T-helper 9 cell (primary cell): ENCODE data around the gene PDE6A.
"Not testable (repeated sequence)": the region's sequence is repeated elsewhere in the genome, so short reads cannot be mapped to it uniquely, and the experiment has no call there.

Source experiments
- DNase-seq: peaks from one replicate; pipeline ENCODE4 v3.0.0-alpha.2; 2020

Gene PDE6A

GRCh38 chr5:149951138-149951749 is 6.7 kb upstream of the PDE6A start:
- DNase-seq: no peak

DNA sequence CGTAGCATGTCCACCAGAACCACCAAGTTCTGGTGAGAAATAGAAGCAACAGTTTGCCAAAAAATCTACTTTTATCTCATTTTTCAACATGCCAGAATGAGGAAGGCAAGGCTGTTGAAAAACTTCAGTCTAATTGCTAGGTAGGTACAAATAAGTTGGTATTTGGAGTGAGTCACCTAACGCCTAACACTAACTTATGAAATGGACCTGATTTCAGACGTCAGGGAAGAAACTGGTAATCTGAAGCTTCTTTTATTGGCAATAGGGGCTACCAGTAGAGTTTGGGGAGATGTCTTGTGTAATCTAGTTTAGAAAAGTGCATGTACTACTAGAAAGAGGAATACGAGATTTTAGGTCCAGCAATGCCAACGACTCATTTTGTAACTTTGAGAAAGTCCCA is 4.4 kb upstream of the PDE6A start:
- no peak for DNase-seq

DNA sequence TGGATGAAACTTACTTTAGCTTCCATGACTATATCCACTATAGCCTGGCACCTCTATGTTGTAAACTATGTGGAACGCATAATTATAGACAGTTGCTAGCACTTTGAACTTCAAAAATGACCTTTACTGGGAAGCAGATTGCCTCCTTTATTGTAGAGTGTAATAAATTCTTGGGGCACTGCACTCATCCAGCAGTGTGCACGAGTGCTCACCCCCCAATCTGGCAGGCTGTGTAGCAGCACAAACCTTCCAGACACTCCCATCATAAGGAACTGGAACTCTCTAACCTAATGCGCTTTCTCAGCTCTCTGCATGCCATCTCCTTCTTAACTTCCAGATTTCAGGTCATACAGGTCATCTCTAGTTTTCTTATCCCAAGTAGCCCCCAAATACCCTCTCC is 1.5 kb upstream of the PDE6A start:
- DNase-seq: no peak

- DNase-seq: not testable (repeated sequence)
Measured at GRCh38 chr5:149943177-149943949, 1.2 kb downstream of the PDE6A start.

- DNase-seq: not testable (repeated sequence)
Measured at GRCh38 chr5:149942741-149943169, 1.8 kb downstream of the PDE6A start.

DNA sequence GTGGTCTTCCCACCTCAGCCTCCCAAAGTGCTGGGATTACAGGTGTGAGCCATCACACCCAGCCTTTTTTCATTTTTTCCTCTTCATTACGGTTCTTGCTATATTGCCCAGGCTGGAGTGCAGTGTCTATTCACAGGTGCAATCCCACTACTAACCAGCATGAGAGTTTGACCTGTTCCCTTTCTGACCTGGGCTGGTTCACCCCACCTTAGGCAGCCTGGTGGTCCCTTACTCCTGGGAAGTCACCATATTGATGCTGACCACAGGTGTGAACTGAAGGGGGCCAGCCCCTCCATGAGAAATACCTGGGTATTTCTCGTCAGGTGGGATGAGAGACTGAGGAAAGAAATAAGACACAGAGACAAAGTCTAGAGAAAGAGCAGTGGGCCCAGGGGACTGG is 2.4 kb downstream of the PDE6A start:
- DNase-seq: no peak

GRCh38 chr5:149941795-149942194 is 2.8 kb downstream of the PDE6A start:
- DNase-seq: no peak

GRCh38 chr5:149940941-149941644 is 3.5 kb downstream of the PDE6A start:
- no peak for DNase-seq

- no peak for DNase-seq
Measured at GRCh38 chr5:149940077-149940574, 4.5 kb downstream of the PDE6A start.

DNA sequence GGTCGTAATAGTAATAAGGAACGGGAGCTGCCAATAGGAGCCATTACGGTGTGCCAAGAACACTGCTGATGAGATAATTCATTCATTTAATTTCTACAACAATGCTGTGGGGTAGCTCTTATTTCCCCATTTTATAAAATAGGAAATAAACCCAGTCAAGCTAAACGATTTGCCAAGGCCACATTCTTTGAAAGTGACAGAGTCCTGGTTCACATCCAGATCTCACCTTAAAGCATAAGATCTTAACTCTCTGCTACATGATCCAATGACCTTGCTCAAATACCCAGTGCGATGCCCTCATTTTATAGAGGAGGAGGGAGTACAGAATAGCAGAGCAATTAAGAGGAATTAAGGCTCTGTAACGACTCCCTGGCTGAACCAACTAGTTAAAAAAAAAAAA is 5.0 kb downstream of the PDE6A start:
- no peak for DNase-seq

- no peak for DNase-seq
Measured at GRCh38 chr5:149938791-149939358, 5.7 kb downstream of the PDE6A start.

DNA sequence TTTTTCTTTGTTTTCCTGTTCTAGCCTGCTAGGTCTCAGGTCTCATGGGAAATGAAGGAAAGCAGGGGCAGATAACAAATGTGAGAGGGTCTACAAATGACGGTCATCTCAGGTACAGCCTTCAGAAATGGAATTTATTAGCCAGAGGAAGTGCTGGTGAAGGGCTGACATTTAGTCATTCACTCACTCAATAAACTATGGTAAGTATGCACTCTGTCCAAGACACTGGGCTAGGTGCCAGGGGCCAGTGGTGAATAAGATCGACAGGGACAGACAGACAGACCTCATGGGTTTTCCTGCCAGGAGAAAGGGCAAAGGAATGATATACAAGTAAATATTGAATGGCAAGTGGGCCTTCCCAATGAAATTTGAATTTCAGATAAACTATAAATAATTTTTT is 6.3 kb downstream of the PDE6A start:
- DNase-seq: no peak

- DNase-seq: no peak
Measured at GRCh38 chr5:149937610-149938009, 7.0 kb downstream of the PDE6A start.

DNA sequence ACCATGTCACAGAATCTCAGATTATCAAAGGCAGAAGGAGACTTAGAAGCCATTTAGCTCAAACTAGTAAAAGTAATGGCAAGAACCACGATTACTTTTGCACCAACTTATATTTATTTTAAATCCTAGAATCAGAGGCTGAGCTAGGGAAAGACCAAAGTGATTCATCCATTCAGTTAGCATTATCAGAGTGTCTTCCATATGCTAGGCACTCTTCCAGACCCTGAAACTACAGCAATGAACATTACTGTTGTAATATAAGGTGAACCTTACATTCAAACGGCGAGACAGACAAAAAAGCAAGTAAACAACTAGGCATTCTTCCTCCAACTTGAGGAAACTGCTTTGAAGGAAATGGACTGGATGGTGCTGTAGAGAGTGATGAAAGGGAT is 7.9 kb downstream of the PDE6A start:
- no peak for DNase-seq

DNA sequence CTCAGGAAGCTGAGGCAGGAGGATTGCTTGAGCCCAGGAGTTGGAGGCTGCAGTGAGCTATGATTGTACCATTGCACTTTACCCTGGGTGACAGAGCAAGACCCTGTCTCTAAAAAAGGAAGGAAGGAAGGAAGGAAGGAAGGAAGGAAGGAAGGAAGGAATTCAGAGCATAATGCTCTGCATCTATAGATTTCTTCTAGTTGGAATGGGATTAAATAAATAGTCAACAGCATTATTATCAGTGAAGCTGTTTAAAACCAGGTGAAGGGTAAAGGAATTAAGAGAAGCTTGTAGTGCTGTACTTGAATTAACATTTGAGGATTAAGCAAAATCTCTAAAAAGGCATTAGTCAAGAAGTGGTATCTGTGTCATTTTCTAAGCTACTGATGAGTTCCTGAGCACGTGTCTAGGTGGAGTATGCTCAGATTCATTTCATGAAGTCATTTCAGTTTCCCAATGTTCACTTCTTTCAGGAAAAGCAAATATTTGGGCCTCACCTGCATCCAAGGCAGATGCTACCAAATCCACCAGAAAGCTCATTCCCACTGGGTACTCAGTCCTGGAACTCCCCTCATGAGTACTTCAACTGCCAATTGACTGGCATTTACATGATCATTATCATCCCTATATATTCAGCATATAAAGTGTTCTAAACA is 8.4 kb downstream of the PDE6A start:
- DNase-seq: no peak

DNA sequence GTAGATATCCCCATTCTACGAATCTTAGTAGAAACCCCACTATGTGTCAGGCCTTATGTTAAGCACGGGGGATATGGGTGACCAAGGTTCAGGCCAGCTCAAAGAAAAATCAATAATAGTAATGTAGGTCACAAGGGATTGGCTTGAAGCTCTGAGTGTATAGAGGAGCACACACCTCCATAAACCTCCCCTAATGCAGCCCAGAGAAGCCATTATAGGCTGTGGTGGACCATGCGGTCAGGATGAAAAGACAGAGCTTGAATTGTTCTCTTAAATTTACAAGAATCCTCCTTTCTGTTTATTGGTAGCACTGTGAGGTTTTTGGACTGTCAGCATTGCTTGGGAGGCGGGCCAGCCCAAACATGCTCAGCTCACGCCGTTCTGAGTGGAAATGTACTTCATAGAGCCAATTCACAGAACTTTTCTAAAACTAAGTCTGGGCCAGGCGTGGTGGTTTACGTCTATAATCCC is 9.1 kb downstream of the PDE6A start:
- no peak for DNase-seq

- DNase-seq: no peak
Measured at GRCh38 chr5:149932445-149933350, 11.9 kb downstream of the PDE6A start.

GRCh38 chr5:149931992-149932436 is 12.6 kb downstream of the PDE6A start:
- no peak for DNase-seq

- DNase-seq: no peak
Measured at GRCh38 chr5:149930749-149931574, 13.6 kb downstream of the PDE6A start.

GRCh38 chr5:149930043-149930748 is 14.4 kb downstream of the PDE6A start:
- DNase-seq: no peak
